ENCODE measurements around the gene MYO1D. TPM values are rescaled to one million over a fixed set of nuclear protein-coding genes. Genes with fewer than 3 reads are reported as not detected.
A peak's percentile ranks its signal among the peaks of the same experiment; 100 is the strongest.

MYO1D gene
- total and polyA plus RNA-seq, 2 of the 13 experiments (the other 11 are each of a cell fraction or from before 2014, with no cell fraction given): 13.2 to 17.3 TPM

- no peak for TF ChIP-seq NFYB (CRISPR knock-in tag; IDR thresholded peaks at IDR 0.05)
Measured at GRCh38 chr17:32784113-32784512, 92.8 kb downstream of the MYO1D start (continued).

GRCh38 chr17:32783602-32784001 lies 93.3 kb downstream of the MYO1D start:
- peak; percentile 78 for FAIRE-seq
- in situ Hi-C loops (cut with HindIII; ENCODE audit: extremely low pct_ligation_motif_present, low pct_unique_long_range_greater_than_20kb): loop anchor here (5.0 kb wide), 3 partner anchors 94 to 214 kb away; partner anchors contain the start of gene MYO1D
- POLR2A ChIA-PET: no interaction called here

More at GRCh38 chr17:32783602-32784001, 93.3 kb downstream of the MYO1D start:
- 24% methylated on average over 3 of the region's 3 CpGs for WGBS (ENCODE audit: low lambda C conversion rate)
- TF ChIP-seq ZBTB1 (CRISPR knock-in tag; IDR thresholded peaks at IDR 0.05; ENCODE audit: borderline replicate concordance) (no peak), ARID5B (CRISPR knock-in tag; IDR thresholded peaks at IDR 0.05) (0 out of 2 replicates have a peak, but pooled peaks have one; percentile 12), CREB1 (IDR thresholded peaks at IDR 0.05) (no peak), CREB1 (CRISPR knock-in tag; IDR thresholded peaks at IDR 0.05) (no peak), SMC3 (IDR thresholded peaks at IDR 0.05; ENCODE audit: low read length) (peak; percentile 88), GATAD2A (CRISPR knock-in tag; IDR thresholded peaks at IDR 0.05) (0 out of 2 replicates have a peak, but pooled peaks have one; percentile 19), RAD21 (CRISPR knock-in tag; IDR thresholded peaks at IDR 0.05) (peak; percentile 80), STAG1 (CRISPR knock-in tag; IDR thresholded peaks at IDR 0.05) (peak; percentile 91), ZSCAN29 (CRISPR knock-in tag; conservative IDR thresholded peaks at IDR 0.05) (no peak), RELA (CRISPR knock-in tag; IDR thresholded peaks at IDR 0.05) (no peak), NR2C2 (CRISPR knock-in tag; IDR thresholded peaks at IDR 0.05; ENCODE audit: borderline replicate concordance) (no peak)
- TF ChIP-seq, protein P1, sequence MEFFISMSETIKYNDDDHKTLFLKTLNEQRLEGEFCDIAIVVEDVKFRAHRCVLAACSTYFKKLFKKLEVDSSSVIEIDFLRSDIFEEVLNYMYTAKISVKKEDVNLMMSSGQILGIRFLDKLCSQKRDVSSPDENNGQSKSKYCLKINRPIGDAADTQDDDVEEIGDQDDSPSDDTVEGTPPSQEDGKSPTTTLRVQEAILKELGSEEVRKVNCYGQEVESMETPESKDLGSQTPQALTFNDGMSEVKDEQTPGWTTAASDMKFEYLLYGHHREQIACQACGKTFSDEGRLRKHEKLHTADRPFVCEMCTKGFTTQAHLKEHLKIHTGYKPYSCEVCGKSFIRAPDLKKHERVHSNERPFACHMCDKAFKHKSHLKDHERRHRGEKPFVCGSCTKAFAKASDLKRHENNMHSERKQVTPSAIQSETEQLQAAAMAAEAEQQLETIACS (CRISPR knock-in tag; IDR thresholded peaks at IDR 0.05): peak; percentile 55; the same call in 1 of the 2 replicates
- TF ChIP-seq, protein P2, sequence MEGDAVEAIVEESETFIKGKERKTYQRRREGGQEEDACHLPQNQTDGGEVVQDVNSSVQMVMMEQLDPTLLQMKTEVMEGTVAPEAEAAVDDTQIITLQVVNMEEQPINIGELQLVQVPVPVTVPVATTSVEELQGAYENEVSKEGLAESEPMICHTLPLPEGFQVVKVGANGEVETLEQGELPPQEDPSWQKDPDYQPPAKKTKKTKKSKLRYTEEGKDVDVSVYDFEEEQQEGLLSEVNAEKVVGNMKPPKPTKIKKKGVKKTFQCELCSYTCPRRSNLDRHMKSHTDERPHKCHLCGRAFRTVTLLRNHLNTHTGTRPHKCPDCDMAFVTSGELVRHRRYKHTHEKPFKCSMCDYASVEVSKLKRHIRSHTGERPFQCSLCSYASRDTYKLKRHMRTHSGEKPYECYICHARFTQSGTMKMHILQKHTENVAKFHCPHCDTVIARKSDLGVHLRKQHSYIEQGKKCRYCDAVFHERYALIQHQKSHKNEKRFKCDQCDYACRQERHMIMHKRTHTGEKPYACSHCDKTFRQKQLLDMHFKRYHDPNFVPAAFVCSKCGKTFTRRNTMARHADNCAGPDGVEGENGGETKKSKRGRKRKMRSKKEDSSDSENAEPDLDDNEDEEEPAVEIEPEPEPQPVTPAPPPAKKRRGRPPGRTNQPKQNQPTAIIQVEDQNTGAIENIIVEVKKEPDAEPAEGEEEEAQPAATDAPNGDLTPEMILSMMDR (CRISPR knock-in tag; IDR thresholded peaks at IDR 0.05): peak; percentile 77
- TF ChIP-seq, protein P3, sequence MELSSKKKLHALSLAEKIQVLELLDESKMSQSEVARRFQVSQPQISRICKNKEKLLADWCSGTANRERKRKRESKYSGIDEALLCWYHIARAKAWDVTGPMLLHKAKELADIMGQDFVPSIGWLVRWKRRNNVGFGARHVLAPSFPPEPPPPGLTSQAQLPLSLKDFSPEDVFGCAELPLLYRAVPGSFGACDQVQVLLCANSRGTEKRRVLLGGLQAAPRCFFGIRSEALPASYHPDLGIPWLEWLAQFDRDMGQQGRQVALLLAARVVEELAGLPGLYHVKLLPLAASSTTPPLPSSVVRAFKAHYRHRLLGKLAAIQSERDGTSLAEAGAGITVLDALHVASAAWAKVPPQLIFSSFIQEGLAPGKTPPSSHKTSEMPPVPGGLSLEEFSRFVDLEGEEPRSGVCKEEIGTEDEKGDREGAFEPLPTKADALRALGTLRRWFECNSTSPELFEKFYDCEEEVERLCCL (CRISPR knock-in tag; IDR thresholded peaks at IDR 0.05; ENCODE audit: borderline replicate concordance): no peak
- H3K9ac ChIP-seq (ENCODE audit: insufficient read depth, low read depth, low read length): no peak overlapping the region
- BruUV-seq (replicated peaks): no TSS peak
- peak; percentile 47 for DNase-seq (ENCODE audit: low spot score)
- intact Hi-C loops (cut with micrococcal nuclease; ENCODE audit: unreplicated experiment): loop anchor here (1.0 kb wide), 3 partner anchors 94 to 154 kb away; partner anchors contain the start of gene MYO1D
- H2AFZ ChIP-seq (ENCODE audit: low read length): no peak overlapping the region
- H3K4me3 ChIP-seq (replicated peaks in 1 of 3; ENCODE audit: insufficient read depth in 1 of 3, low read depth in 2 of 3, low read length in 3 of 3): no peak overlapping the region
- CTCF ChIA-PET (ENCODE audit: low intra/inter-chr PET ratio, low total read pairs): interaction anchor here (1.1 to 3.5 kb wide), 5 partner anchors 94 to 215 kb away, joined by 3 to 55 read pairs (median 14); partner anchors contain the start of gene MYO1D
- no peaks in the 10 kb centered on the region for H3K27me3 ChIP-seq (ENCODE audit: control insufficient read depth in 1 of 2, insufficient read depth in 2 of 2, low read length in 2 of 2)
- no peak overlapping the region for H3K4me2 ChIP-seq (ENCODE audit: low read depth, low read length)
- H3K79me2 ChIP-seq (ENCODE audit: insufficient read depth, low read length): no peaks in the 10 kb centered on the region
- no peak overlapping the region for H3K27ac ChIP-seq (ENCODE audit: extremely low read length, insufficient read depth, low read length)
- H3K4me1 ChIP-seq (ENCODE audit: insufficient read depth, low read length): no peaks in the 10 kb centered on the region
- peak; percentile 28; the same call in 1 of the 3 replicates for ATAC-seq
- H4K20me1 ChIP-seq (ENCODE audit: insufficient read depth, low read length): no peaks in the 10 kb centered on the region
- no peaks in the 10 kb centered on the region for H3K9me3 ChIP-seq (ENCODE audit: low read length)
- peaks cover 0 to 2% of the 10 kb centered on the region in 2 experiments; a peak in 2 of 5 replicates for H3K36me3 ChIP-seq (replicated peaks in 1 of 2; ENCODE audit: control insufficient read depth in 1 of 2, insufficient read depth in 2 of 2, low read length in 2 of 2)

All from HepG2 (cell line).